Measurements from ENCODE around the gene MTHFD1. TPM values are rescaled to one million over a fixed set of nuclear protein-coding genes. Genes with fewer than 3 reads are reported as not detected.

MTHFD1 gene
- total and polyA plus RNA-seq, 2 of the 4 experiments (the other 2 are of a cell fraction), result 32.2 to 64.9 TPM

DNA sequence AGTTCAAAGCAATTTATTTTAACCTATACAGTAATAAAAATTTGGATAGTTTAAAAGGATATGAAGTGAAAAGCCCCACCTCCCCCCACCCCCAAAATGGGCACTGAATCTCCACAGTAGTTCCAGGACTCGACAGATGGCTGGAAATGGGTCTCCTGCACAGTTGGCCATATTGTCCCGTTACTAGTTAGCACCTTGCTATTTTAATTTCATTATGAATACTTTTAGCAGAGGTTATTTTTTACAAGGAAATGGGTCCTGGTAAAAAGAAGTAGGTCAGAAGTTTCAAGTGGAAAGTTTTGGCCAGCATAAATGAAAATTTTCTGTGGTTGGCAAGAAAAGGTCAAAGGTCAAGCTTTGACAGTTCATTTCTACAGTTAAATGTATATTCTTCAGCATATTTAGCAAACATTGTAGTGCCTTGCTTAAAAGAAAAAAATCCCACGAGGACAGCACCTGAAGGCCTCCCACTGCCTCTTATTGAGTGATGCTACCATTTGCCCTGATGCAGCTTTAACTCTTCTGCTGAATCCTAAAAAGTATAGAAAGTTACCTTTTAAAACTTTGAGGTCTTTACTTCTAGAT is 28.3 kb downstream of the MTHFD1 start:
- Histone ChIP-seq H3K9ac (ENCODE audit: low read depth, low read length) (no peak overlapping the region), H3K18ac (ENCODE audit: low read depth, low read length) (no peak overlapping the region), H2AK5ac (ENCODE audit: low read depth, low read length) (no peak overlapping the region), H2AFZ (replicated peaks; ENCODE audit: low read length, poor library complexity) (no peak overlapping the region), H2BK120ac (ENCODE audit: low read depth, low read length) (no peak overlapping the region), H3K79me1 (ENCODE audit: low read depth in 1 of 2, low read length in 2 of 2) (0 out of 4 replicates have a peak, but pooled peaks cover 0 to 6% of the 10 kb centered on the region in 2 experiments), H4K8ac (ENCODE audit: low read depth in 2 of 2, low read length in 2 of 2) (no peak overlapping the region), H3K4me1 (ENCODE audit: control insufficient read depth, insufficient read depth, low read length) (peaks cover 7% of the 10 kb centered on the region), H3K23ac (ENCODE audit: low read depth, low read length) (no peak overlapping the region), H2BK5ac (ENCODE audit: low read depth, low read length, poor library complexity, severe bottlenecking) (no peak overlapping the region), H4K91ac (ENCODE audit: insufficient read depth, low read depth, low read length) (no peak overlapping the region), H3K27ac (ENCODE audit: insufficient read depth, low read length) (no peak overlapping the region), H3K56ac (ENCODE audit: extremely low read depth, insufficient read depth, low read length) (no peak overlapping the region), H3K4me3 (ENCODE audit: insufficient read depth, low read depth, low read length) (no peak overlapping the region), H3K4me2 (ENCODE audit: low read depth, low read length) (no peak overlapping the region), H2BK20ac (ENCODE audit: low read depth, low read length) (no peak overlapping the region), H3K14ac (replicated peaks; ENCODE audit: low read depth, low read length) (no peak overlapping the region), H2BK15ac (ENCODE audit: low read depth, low read length) (no peak overlapping the region), H3K4ac (ENCODE audit: low read depth, low read length) (no peak overlapping the region), H3K36me3 (ENCODE audit: control insufficient read depth, insufficient read depth, low read length) (peaks cover 23% of the 10 kb centered on the region), H4K20me1 (ENCODE audit: insufficient read depth, low read length) (no peaks in the 10 kb centered on the region), H4K5ac (ENCODE audit: low read depth, low read length) (no peak overlapping the region), H3K9me1 (ENCODE audit: insufficient read depth, low read length) (peaks cover 12% of the 10 kb centered on the region), H2AK9ac (replicated peaks; ENCODE audit: low read depth, low read length, poor library complexity) (no peak overlapping the region), H3K9me3 (ENCODE audit: control insufficient read depth, insufficient read depth, low read length) (no peaks in the 10 kb centered on the region), H3K27me3 (ENCODE audit: control insufficient read depth, insufficient read depth, low read length) (no peaks in the 10 kb centered on the region)
- in situ Hi-C loops (cut with MboI; ENCODE audit: low sequenced_read_pairs), result no loop called here
- dilution Hi-C loops (cut with HindIII; ENCODE audit: low sequenced_read_pairs, unreplicated experiment), result no loop called here
- no TSS peak for BruUV-seq (replicated peaks)
- DNase-seq (no peak), ATAC-seq (ENCODE audit: low read depth) (no peak)
- TF ChIP-seq POLR2A (IDR thresholded peaks at IDR 0.05; ENCODE audit: low read depth, low read length), result no peak
- TF ChIP-seq, protein P1, sequence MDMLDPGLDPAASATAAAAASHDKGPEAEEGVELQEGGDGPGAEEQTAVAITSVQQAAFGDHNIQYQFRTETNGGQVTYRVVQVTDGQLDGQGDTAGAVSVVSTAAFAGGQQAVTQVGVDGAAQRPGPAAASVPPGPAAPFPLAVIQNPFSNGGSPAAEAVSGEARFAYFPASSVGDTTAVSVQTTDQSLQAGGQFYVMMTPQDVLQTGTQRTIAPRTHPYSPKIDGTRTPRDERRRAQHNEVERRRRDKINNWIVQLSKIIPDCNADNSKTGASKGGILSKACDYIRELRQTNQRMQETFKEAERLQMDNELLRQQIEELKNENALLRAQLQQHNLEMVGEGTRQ (IDR thresholded peaks at IDR 0.05; ENCODE audit: low read depth, low read length), result no peak
- no peak for TF ChIP-seq MAZ (IDR thresholded peaks at IDR 0.05; ENCODE audit: borderline replicate concordance, low read depth, low read length)
- TF ChIP-seq RAD21 (IDR thresholded peaks at IDR 0.05; ENCODE audit: low read length), result no peak
- TF ChIP-seq RCOR1 (IDR thresholded peaks at IDR 0.05; ENCODE audit: insufficient replicate concordance, low read length), result no peak
- no peak for TF ChIP-seq FOS (IDR thresholded peaks at IDR 0.05; ENCODE audit: low read depth, low read length)
- no peak for TF ChIP-seq MXI1 (IDR thresholded peaks at IDR 0.05; ENCODE audit: borderline replicate concordance, low read depth, low read length)
- TF ChIP-seq, protein P2, sequence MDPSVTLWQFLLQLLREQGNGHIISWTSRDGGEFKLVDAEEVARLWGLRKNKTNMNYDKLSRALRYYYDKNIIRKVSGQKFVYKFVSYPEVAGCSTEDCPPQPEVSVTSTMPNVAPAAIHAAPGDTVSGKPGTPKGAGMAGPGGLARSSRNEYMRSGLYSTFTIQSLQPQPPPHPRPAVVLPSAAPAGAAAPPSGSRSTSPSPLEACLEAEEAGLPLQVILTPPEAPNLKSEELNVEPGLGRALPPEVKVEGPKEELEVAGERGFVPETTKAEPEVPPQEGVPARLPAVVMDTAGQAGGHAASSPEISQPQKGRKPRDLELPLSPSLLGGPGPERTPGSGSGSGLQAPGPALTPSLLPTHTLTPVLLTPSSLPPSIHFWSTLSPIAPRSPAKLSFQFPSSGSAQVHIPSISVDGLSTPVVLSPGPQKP (IDR thresholded peaks at IDR 0.05; ENCODE audit: borderline replicate concordance, low read depth, low read length), result no peak
- TF ChIP-seq RFX5 (IDR thresholded peaks at IDR 0.05; ENCODE audit: low read depth, low read length), result no peak
- no peak for TF ChIP-seq SMC3 (IDR thresholded peaks at IDR 0.05; ENCODE audit: low read depth, low read length)
- no peak for TF ChIP-seq CEBPB (IDR thresholded peaks at IDR 0.05; ENCODE audit: low read depth, low read length)
- TF ChIP-seq BHLHE40 (IDR thresholded peaks at IDR 0.05; ENCODE audit: low read depth, low read length), result no peak
- TF ChIP-seq CHD1 (IDR thresholded peaks at IDR 0.05; ENCODE audit: low read depth, low read length), result no peak
- TF ChIP-seq, protein P3, sequence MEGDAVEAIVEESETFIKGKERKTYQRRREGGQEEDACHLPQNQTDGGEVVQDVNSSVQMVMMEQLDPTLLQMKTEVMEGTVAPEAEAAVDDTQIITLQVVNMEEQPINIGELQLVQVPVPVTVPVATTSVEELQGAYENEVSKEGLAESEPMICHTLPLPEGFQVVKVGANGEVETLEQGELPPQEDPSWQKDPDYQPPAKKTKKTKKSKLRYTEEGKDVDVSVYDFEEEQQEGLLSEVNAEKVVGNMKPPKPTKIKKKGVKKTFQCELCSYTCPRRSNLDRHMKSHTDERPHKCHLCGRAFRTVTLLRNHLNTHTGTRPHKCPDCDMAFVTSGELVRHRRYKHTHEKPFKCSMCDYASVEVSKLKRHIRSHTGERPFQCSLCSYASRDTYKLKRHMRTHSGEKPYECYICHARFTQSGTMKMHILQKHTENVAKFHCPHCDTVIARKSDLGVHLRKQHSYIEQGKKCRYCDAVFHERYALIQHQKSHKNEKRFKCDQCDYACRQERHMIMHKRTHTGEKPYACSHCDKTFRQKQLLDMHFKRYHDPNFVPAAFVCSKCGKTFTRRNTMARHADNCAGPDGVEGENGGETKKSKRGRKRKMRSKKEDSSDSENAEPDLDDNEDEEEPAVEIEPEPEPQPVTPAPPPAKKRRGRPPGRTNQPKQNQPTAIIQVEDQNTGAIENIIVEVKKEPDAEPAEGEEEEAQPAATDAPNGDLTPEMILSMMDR (conservative IDR thresholded peaks at IDR 0.05; ENCODE audit: low read depth, low read length), result no peak
- no peak for TF ChIP-seq MAFK (IDR thresholded peaks at IDR 0.05; ENCODE audit: low read depth, low read length)
- TF ChIP-seq NFE2L2 (IDR thresholded peaks at IDR 0.05; ENCODE audit: low read depth, low read length), result no peak
- CTCF ChIA-PET, result no interaction called here
- no CpG with 5 or more reads among the region's 3 CpGs for WGBS, 2 experiments (ENCODE audit: extremely low coverage in 2 of 2, insufficient read length in 1 of 2)
- POLR2A ChIA-PET (ENCODE audit: unreplicated experiment), result no interaction called here
- intact Hi-C loops (cut with micrococcal nuclease), result no loop called here

Data from IMR-90 (cell line).